H1 (cell line): ENCODE measurements around the gene TTC31. TPM values are rescaled to one million over a fixed set of nuclear protein-coding genes. Genes with fewer than 3 reads are reported as not detected.

Experiments used
- BACH1 ChIP-seq: IDR thresholded peaks from 2 replicates; pipeline ENCODE4 v1.6.1; 2012; ENCODE audit warnings: low read length, improper control_type of control experiment
- KDM5A ChIP-seq: fragments of 200-600 bp; IDR thresholded peaks from 2 replicates; pipeline ENCODE4 v1.7.1; 2012; ENCODE audit warnings: mild to moderate bottlenecking, low read length, inconsistent platforms, mixed read lengths
- POLR2A ChIP-seq, 2 experiments: IDR thresholded peaks; 1 replicate in 1 of 2; 2 replicates in 1 of 2; pipeline ENCODE4 v1.6.1; 2011; ENCODE audit warnings: low read depth in 2 of 2, low read length in 2 of 2, mild to moderate bottlenecking in 2 of 2; ENCODE audit errors: control extremely low read depth in 1 of 2
- polyA plus RNA-seq, 7 experiments: library from polyadenylated mRNA; depleted of rRNA in 3 of 7; stranded (reverse) in 5 of 7; unstranded in 2 of 7; fragments of >200 nt in 5 of 7; fragments of 200-250 nt in 2 of 7; gene quantifications; 1 replicate in 5 of 7; 2 replicates in 1 of 7; 4 replicates in 1 of 7; pipeline versions ENCODE4 v1.2.1 to v1.2.3, GENCODE V29; 2011 to 2013; ENCODE audit warnings: missing spikeins in 2 of 7, mixed read lengths in 2 of 7
- total RNA-seq: library from RNA; stranded (reverse); fragmentation: NEBNext Ultra II Directional; extraction: Animal tissue kit (Norgen Biotek cat#: 25700); gene quantifications from 2 replicates; pipeline ENCODE4 v1.2.1, GENCODE V29; 2021

Gene TTC31
- total and polyA plus RNA-seq, 2 of the 8 experiments (the other 6 are each of a cell fraction or from before 2014, with no cell fraction given) = 28.8 to 29.9 TPM

GRCh38 chr2:74542978-74543377 lies 60.1 kb downstream of the TTC31 start (continued):
- TF ChIP-seq BACH1 = no peak
- TF ChIP-seq KDM5A = no peak
- no peak for TF ChIP-seq POLR2A (IDR thresholded peaks at IDR 0.05; ENCODE audit: control extremely low read depth in 1 of 2, low read depth in 2 of 2, low read length in 2 of 2)

Other genes with a start within 250 kb of the TTC31 start
- 0.52 and 0.86 TPM in 2 replicates for gene SLC4A5, start 139.7 kb upstream of the TTC31 start, total RNA-seq
- gene SLC4A5, start 139.7 kb upstream of the TTC31 start, polyA plus RNA-seq (2011; rRNA removed) = 0.42 TPM in 2 replicates
- gene DCTN1, start 102.8 kb upstream of the TTC31 start, total RNA-seq = 156 and 162 TPM in 2 replicates
- gene DCTN1, start 102.8 kb upstream of the TTC31 start, polyA plus RNA-seq (2011; rRNA removed) = 105 and 155 TPM in 2 replicates
- 3.3 and 3.8 TPM in 2 replicates for gene C2orf81, start 61.5 kb upstream of the TTC31 start, total RNA-seq
- 1.6 and 2.4 TPM in 2 replicates for gene C2orf81, start 61.5 kb upstream of the TTC31 start, polyA plus RNA-seq (2011; rRNA removed)
- 41.6 and 45.0 TPM in 2 replicates for gene WDR54, start 61.4 kb upstream of the TTC31 start, total RNA-seq
- gene WDR54, start 61.4 kb upstream of the TTC31 start, polyA plus RNA-seq (2011; rRNA removed) = 125 and 142 TPM in 2 replicates
- gene RTKN, start 41.1 kb upstream of the TTC31 start, total RNA-seq = 53.5 and 54.1 TPM in 2 replicates
- gene RTKN, start 41.1 kb upstream of the TTC31 start, polyA plus RNA-seq (2011; rRNA removed) = 40.2 and 60.1 TPM in 2 replicates
- 17.5 and 18.5 TPM in 2 replicates for gene INO80B, start 28.0 kb upstream of the TTC31 start, total RNA-seq
- gene INO80B, start 28.0 kb upstream of the TTC31 start, polyA plus RNA-seq (2011; rRNA removed) = 3.9 and 8.5 TPM in 2 replicates
- 51.4 and 57.2 TPM in 2 replicates for gene WBP1, start 24.6 kb upstream of the TTC31 start, total RNA-seq
- 190 and 301 TPM in 2 replicates for gene WBP1, start 24.6 kb upstream of the TTC31 start, polyA plus RNA-seq (2011; rRNA removed)
- 50.3 and 51.0 TPM in 2 replicates for gene MOGS, start 17.7 kb upstream of the TTC31 start, total RNA-seq
- 44.3 and 59.9 TPM in 2 replicates for gene MOGS, start 17.7 kb upstream of the TTC31 start, polyA plus RNA-seq (2011; rRNA removed)
- 46.3 and 50.2 TPM in 2 replicates for gene MRPL53, start 10.4 kb upstream of the TTC31 start, total RNA-seq
- 36.6 and 59.8 TPM in 2 replicates for gene MRPL53, start 10.4 kb upstream of the TTC31 start, polyA plus RNA-seq (2011; rRNA removed)
- gene CCDC142, start 83 bp upstream of the TTC31 start, total RNA-seq = 10.7 and 12.1 TPM in 2 replicates
- 6.0 and 6.7 TPM in 2 replicates for gene CCDC142, start 83 bp upstream of the TTC31 start, polyA plus RNA-seq (2011; rRNA removed)
- 0.55 TPM in 1 of 2 replicates, not detected in the other for gene LBX2, start 16.5 kb downstream of the TTC31 start, total RNA-seq
- gene LBX2, start 16.5 kb downstream of the TTC31 start, polyA plus RNA-seq (2011; rRNA removed) = 0.27 and 0.42 TPM in 2 replicates
- gene PCGF1, start 24.6 kb downstream of the TTC31 start, total RNA-seq = 10.0 and 13.8 TPM in 2 replicates
- gene PCGF1, start 24.6 kb downstream of the TTC31 start, polyA plus RNA-seq (2011; rRNA removed) = 12.1 and 23.7 TPM in 2 replicates
- gene TLX2, start 31.4 kb downstream of the TTC31 start, total RNA-seq = 0.15 and 0.17 TPM in 2 replicates
- 0.06 and 0.17 TPM in 2 replicates for gene TLX2, start 31.4 kb downstream of the TTC31 start, polyA plus RNA-seq (2011; rRNA removed)
- 0.57 and 0.76 TPM in 2 replicates for gene DQX1, start 43.1 kb downstream of the TTC31 start, total RNA-seq
- gene DQX1, start 43.1 kb downstream of the TTC31 start, polyA plus RNA-seq (2011; rRNA removed) = 1.1 TPM in 2 replicates
- 82.7 and 83.4 TPM in 2 replicates for gene AUP1, start 46.6 kb downstream of the TTC31 start, total RNA-seq
- 121 and 162 TPM in 2 replicates for gene AUP1, start 46.6 kb downstream of the TTC31 start, polyA plus RNA-seq (2011; rRNA removed)
- 21.6 and 24.6 TPM in 2 replicates for gene HTRA2, start 46.9 kb downstream of the TTC31 start, total RNA-seq
- gene HTRA2, start 46.9 kb downstream of the TTC31 start, polyA plus RNA-seq (2011; rRNA removed) = 37.6 TPM in 2 replicates
- 19.5 and 22.4 TPM in 2 replicates for gene LOXL3, start 70.9 kb downstream of the TTC31 start, total RNA-seq
- 22.1 and 27.2 TPM in 2 replicates for gene LOXL3, start 70.9 kb downstream of the TTC31 start, polyA plus RNA-seq (2011; rRNA removed)
- gene DOK1, start 71.6 kb downstream of the TTC31 start, total RNA-seq = 11.4 and 14.3 TPM in 2 replicates
- gene DOK1, start 71.6 kb downstream of the TTC31 start, polyA plus RNA-seq (2011; rRNA removed) = 11.0 and 16.5 TPM in 2 replicates
- 4.8 and 5.1 TPM in 2 replicates for gene M1AP, start 165.2 kb downstream of the TTC31 start, total RNA-seq
- gene M1AP, start 165.2 kb downstream of the TTC31 start, polyA plus RNA-seq (2011; rRNA removed) = 4.8 and 6.6 TPM in 2 replicates
- 3.1 and 3.4 TPM in 2 replicates for gene SEMA4F, start 171.2 kb downstream of the TTC31 start, total RNA-seq
- gene SEMA4F, start 171.2 kb downstream of the TTC31 start, polyA plus RNA-seq (2011; rRNA removed) = 3.3 and 4.3 TPM in 2 replicates